Activated CD8-positive, alpha-beta memory T cell treated with anti-CD3 and anti-CD28 coated beads, Interleukin-2, amount 10 ng/mL, durations not matched to agents 7 days and 5 days (primary cell): ENCODE results near the gene TFPI. TPM values are rescaled to one million over a fixed set of nuclear protein-coding genes. Genes with fewer than 3 reads are reported as not detected.
"Not testable (repeated sequence)": the region's sequence is repeated elsewhere in the genome, so short reads cannot be mapped to it uniquely, and the experiment has no call there.

Experiments used
- ATAC-seq: fragments of 150-1000 bp; cut with Tn5 transposase; one replicate; pipeline ENCODE4 v1.10.0; 2021; ENCODE audit warnings: moderate library complexity
- CTCF ChIA-PET: fragments of 350-600 bp; sonication (Branson Sonifier 250); formaldehyde crosslinking; loops from one replicate; lab custom pipeline; 2021; ENCODE audit warnings: antibody characterized with exemption; lab: Charles Lee
- DNase-seq: peaks from one replicate; pipeline ENCODE4 v3.0.0-alpha.2; 2020
- H3K27ac Mint-ChIP-seq: one replicate; pipeline ENCODE4 v1.8.0; 2021; ENCODE audit warnings: mild to moderate bottlenecking, mixed read lengths
- H3K27me3 Mint-ChIP-seq: one replicate; pipeline ENCODE4 v1.8.0; 2021; ENCODE audit warnings: mixed read lengths
- H3K36me3 Mint-ChIP-seq: one replicate; pipeline ENCODE4 v1.8.0; 2021; ENCODE audit warnings: mild to moderate bottlenecking, mixed read lengths
- H3K4me1 Mint-ChIP-seq: one replicate; pipeline ENCODE4 v1.8.0; 2021; ENCODE audit warnings: mixed read lengths
- H3K4me3 Mint-ChIP-seq: one replicate; pipeline ENCODE4 v1.8.0; 2021; ENCODE audit warnings: mild to moderate bottlenecking, moderate library complexity, mixed read lengths
- H3K9me3 Mint-ChIP-seq: one replicate; pipeline ENCODE4 v1.8.0; 2022; ENCODE audit warnings: low read depth, mixed read lengths
- total RNA-seq, 2 experiments: library from RNA; stranded (reverse); gene quantifications; one replicate each; pipeline ENCODE4 v1.2.3, GENCODE V29; 2021

TFPI gene
- total RNA-seq, 2 experiments from 2014 or later, result not detected

DNA sequence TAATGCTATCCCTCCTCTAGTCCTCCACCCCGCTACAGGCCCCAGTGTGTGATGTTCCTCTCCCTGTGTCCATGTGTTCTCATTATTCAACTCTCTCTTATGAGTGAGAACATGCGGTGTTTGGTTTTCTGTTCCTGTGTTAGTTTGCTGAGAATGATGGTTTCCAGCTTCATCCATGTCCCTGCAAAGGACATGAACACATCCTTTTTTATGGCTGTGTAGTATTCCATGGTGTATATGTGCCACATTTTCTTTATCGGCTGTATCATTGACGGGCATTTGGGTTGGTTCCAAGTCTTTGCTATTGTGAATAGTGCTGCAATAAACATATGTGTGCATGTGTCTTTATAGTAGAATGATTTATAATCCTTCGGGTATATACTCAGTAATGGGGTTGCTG, 17.8 kb upstream of the TFPI start:
- not testable (repeated sequence) for H3K36me3 Mint-ChIP-seq

DNA sequence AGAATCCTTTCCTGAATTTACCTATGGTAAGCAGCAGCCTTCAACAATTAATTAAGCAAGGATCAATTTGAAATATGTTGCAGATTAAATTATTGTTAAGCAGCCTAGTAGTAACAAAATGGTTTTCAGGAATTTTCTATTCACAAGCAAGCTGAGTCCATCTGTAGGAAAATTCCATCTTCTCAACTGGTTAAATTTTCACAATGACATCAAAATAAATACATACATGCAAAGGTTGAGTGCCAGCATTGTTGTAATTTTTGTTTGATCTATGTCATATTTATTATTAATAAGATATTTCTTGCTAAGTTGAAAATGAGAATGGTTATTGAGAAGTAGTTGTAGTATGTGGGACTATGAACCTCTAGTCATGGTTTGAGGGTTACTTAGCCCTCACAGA, 15.3 kb upstream of the TFPI start:
- DNase-seq (no peak), ATAC-seq (no peak)
- no peak overlapping the region for H3K4me3 Mint-ChIP-seq
- H3K27ac Mint-ChIP-seq, result no peak overlapping the region
- H3K27me3 Mint-ChIP-seq, result no peaks in the 10 kb centered on the region
- H3K36me3 Mint-ChIP-seq, result no peaks in the 10 kb centered on the region
- no peaks in the 10 kb centered on the region for H3K4me1 Mint-ChIP-seq
- CTCF ChIA-PET, result interaction anchor here (1.9 kb wide), 1 partner anchor 70 kb away, joined by 4 read pairs; no protein-coding TSS in a partner anchor
- no peaks in the 10 kb centered on the region for H3K9me3 Mint-ChIP-seq

More for the DNA sequence above, 17.8 kb upstream of the TFPI start:
- H3K9me3 Mint-ChIP-seq, H3K27ac Mint-ChIP-seq, H3K27me3 Mint-ChIP-seq, DNase-seq, H3K4me3 Mint-ChIP-seq, CTCF ChIA-PET, H3K4me1 Mint-ChIP-seq, ATAC-seq: not testable (repeated sequence)

DNA sequence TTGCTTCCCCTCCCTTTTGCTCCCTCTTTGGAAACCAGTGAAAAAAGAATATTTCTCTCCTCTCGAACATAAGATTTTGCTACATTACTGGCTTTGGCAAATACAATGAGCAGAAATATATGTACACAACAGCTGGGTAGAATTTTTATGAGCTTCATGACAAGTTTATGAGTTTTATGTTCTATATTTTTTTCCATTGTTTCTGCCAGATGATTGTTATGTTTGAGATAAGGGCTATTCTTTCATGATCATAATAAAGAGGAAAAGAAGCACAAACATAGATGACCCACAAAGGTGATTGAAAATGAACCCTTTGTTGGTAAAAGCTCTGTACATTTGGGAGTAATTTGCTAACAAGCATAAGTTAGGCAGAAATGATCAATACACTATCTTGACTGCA, 14.8 kb upstream of the TFPI start:
- DNase-seq (no peak), ATAC-seq (no peak)
- Mint-ChIP-seq H3K27me3 (no peaks in the 10 kb centered on the region), H3K4me1 (no peaks in the 10 kb centered on the region), H3K27ac (no peak overlapping the region), H3K4me3 (no peak overlapping the region), H3K9me3 (no peaks in the 10 kb centered on the region), H3K36me3 (no peaks in the 10 kb centered on the region)
- CTCF ChIA-PET, result interaction anchor here (1.9 kb wide), 1 partner anchor 69 kb away, joined by 4 read pairs; no protein-coding TSS in a partner anchor

DNA sequence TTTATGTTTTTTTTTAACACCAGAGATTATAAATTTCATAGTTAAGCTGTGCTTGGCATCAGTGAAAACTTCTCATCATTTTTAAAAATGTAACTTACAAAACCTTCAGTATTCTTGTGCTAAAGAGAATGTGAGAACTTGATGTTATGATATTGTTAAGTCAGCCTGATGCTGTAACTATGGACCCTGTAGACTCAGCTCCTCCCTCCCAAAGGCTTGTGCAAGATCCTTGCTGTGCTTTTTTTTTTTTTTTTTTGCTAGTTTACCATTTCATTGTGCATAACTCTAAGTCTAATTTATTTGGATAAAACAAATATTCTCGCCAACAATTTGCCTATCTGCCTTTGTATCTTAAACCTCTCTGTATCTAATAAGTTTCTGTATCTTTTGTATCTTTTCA, 12.9 kb upstream of the TFPI start:
- Mint-ChIP-seq H3K4me1 (no peaks in the 10 kb centered on the region), H3K9me3 (no peaks in the 10 kb centered on the region), H3K27ac (no peak overlapping the region), H3K4me3 (no peak overlapping the region), H3K27me3 (no peaks in the 10 kb centered on the region), H3K36me3 (no peaks in the 10 kb centered on the region)
- DNase-seq (no peak), ATAC-seq (no peak)
- CTCF ChIA-PET, result no interaction called here

DNA sequence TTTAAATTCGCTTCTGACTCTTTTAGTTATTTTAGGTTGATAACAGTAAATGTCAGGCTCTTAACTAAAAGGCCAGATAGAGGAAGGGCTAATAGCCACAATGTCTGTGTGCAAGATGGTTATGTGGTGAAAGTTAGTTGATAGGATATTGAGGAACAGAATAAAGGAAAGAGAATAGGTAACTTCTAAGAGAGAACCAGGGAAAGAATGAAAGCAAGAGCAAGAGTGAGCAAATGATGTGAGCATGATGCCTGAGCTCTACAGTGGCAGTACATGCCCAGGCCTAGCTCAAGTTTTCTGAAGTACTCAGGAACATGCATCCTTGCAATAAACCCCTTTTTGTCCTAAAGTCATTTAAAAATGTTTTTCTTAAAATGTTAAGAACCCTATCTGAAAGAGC, 12.5 kb upstream of the TFPI start:
- CTCF ChIA-PET, result no interaction called here
- ATAC-seq (no peak), DNase-seq (no peak)
- no peak overlapping the region for H3K4me3 Mint-ChIP-seq
- H3K27me3 Mint-ChIP-seq, result no peaks in the 10 kb centered on the region
- no peak overlapping the region for H3K27ac Mint-ChIP-seq
- no peaks in the 10 kb centered on the region for H3K9me3 Mint-ChIP-seq
- no peaks in the 10 kb centered on the region for H3K36me3 Mint-ChIP-seq
- H3K4me1 Mint-ChIP-seq, result no peaks in the 10 kb centered on the region

DNA sequence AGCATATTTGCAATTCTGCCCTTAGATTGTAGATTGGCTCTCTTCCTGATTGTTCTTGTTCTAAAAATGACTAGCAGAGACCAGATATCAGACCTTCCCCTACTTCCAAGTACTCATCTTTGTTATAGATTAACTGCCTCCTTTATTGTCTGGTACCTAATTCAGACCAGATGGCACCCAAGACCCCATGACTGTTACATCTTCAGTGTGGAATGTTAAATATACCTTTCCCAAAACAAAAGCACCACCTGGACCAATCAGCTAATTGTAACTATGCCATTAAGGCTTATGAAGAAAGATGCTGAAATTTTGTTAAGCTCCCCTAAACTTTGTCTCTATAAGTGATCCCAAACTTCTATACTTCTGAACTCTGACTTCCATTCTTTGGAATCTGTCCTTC, 12.0 kb upstream of the TFPI start:
- Mint-ChIP-seq H3K4me3 (no peak overlapping the region), H3K27me3 (no peaks in the 10 kb centered on the region), H3K36me3 (no peaks in the 10 kb centered on the region), H3K4me1 (no peaks in the 10 kb centered on the region), H3K9me3 (no peaks in the 10 kb centered on the region), H3K27ac (no peak overlapping the region)
- DNase-seq (no peak), ATAC-seq (no peak)
- CTCF ChIA-PET, result no interaction called here

DNA sequence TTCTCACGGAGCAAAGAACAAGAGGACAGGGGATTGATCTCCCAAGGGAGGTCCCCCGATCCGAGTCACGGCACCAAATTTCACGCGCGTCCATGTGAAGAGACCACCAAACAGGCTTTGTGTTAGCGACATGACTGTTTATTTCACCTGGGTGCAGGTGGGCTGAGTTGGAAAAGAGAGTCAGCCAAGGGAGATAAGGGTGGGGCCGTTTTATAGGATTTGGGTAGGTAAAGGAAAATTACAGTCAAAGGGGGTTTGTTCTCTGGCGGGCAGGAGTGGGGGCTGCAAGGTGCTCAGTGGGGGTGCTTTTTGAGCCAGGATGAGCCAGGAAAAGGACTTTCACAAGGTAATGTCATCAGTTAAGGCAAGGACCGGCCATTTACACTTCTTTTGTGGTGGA, 11.4 kb upstream of the TFPI start:
- H3K27ac Mint-ChIP-seq, H3K27me3 Mint-ChIP-seq, H3K4me3 Mint-ChIP-seq, ATAC-seq, CTCF ChIA-PET, H3K9me3 Mint-ChIP-seq, H3K36me3 Mint-ChIP-seq, H3K4me1 Mint-ChIP-seq, DNase-seq: not testable (repeated sequence)

DNA sequence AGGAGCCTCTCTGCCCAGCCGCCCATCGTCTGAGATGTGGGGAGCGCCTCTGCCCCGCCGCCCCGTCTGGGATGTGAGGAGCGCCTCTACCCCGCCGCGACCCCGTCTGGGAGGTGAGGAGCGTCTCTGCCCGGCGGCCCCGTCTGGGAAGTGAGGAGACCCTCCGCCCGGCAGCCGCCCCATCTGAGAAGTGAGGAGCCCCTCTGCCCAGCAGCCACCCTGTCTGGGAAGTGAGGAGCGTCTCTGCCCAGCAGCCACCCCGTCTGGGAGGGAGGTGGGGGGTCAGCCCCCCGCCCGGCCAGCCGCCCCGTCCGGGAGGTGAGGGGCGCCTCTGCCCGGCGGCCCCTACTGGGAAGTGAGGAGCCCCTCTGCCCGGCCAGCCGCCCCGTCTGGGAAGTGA, 2.3 kb upstream of the TFPI start:
- H3K27me3 Mint-ChIP-seq, H3K27ac Mint-ChIP-seq, DNase-seq, ATAC-seq, H3K9me3 Mint-ChIP-seq, H3K36me3 Mint-ChIP-seq, H3K4me1 Mint-ChIP-seq, CTCF ChIA-PET, H3K4me3 Mint-ChIP-seq: not testable (repeated sequence)

DNA sequence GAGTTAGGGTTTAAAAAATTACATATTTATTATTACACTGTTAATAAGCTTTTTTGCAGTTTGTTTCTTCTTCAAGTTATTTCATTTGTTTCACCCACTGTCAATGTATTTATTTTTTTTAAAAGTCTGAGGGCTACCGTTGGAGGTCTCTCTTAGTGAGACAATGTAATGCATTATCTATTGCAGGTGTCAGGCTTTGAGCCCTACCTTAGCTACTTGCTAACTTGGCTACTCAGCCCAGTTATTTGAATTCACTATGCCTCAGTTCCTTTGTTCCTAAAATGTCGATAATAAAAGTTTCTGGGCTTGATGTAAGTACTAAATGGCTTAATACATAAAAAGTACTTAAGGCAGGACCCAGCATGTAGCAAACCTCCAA, 458 bp upstream of the TFPI start:
- CTCF ChIA-PET, result no interaction called here
- DNase-seq (no peak), ATAC-seq (no peak)
- Mint-ChIP-seq H3K27ac (no peak overlapping the region), H3K36me3 (no peaks in the 10 kb centered on the region), H3K27me3 (peaks cover 7% of the 10 kb centered on the region), H3K4me1 (peaks cover 3% of the 10 kb centered on the region), H3K4me3 (no peak overlapping the region), H3K9me3 (no peaks in the 10 kb centered on the region)

DNA sequence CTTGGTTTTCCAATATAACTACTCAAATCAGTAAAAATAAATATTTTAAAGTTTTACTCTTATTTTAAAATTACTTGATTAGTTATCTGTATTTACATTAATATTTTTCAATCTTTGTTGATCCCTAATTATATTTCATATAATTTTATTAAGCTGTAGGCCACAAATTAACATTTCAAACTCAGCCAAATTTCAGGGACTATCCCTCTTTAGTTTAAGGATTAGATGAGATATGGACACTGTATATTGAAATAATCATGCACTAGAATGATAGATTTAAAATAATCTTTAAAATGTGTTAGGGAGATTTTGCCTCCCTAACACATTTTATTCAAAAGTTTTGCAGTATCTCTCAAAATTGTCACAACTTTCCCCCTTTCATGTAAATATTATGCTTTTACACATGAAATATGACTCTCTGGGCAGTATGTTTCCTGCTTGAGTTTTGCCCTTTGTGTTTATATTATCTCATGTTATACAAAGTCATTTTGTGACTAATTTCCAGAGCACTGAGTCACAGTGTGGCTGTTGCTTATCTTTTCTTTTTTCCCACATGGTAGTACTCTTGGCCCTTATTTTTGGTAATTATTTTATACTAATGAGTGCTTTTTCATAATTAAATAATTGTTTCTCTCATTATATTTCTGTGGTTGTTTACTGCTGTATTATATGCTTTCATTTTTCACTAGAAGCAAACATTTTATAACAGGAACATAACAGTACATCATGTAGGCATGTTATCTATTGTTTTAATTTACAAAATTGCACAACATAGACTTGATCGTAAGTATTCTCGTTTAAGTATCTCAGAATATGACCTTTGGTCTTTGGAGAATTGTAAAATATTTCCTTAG, 1.2 kb downstream of the TFPI start:
- Mint-ChIP-seq H3K36me3 (no peaks in the 10 kb centered on the region), H3K27me3 (peaks cover 7% of the 10 kb centered on the region), H3K4me3 (no peak overlapping the region), H3K9me3 (no peaks in the 10 kb centered on the region), H3K4me1 (peaks cover 3% of the 10 kb centered on the region), H3K27ac (no peak overlapping the region)
- ATAC-seq (no peak), DNase-seq (no peak)
- CTCF ChIA-PET, result no interaction called here

DNA sequence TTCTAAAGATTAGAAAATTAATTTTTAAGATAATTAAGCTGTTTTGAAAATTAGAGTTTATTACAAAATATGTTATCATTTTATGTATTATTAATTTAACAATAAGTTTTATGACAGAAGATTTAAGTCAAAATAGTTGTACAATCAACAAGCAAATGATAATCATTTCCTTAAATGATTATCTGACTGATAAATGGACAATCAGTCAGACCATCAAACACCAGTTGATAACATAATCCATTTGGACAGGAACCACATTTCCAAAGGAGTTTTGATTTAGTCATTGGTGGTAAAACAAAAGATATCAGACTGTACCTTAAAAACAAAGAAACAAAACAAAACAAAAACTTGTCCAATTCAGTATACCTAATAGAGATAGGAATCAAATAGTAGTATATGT, 1.9 kb downstream of the TFPI start:
- DNase-seq, result no peak
- CTCF ChIA-PET, result no interaction called here
- Mint-ChIP-seq H3K9me3 (no peaks in the 10 kb centered on the region), H3K4me1 (peaks cover 3% of the 10 kb centered on the region), H3K27me3 (peaks cover 7% of the 10 kb centered on the region), H3K36me3 (no peaks in the 10 kb centered on the region), H3K4me3 (no peak overlapping the region), H3K27ac (no peak overlapping the region)
- ATAC-seq, result no peak

DNA sequence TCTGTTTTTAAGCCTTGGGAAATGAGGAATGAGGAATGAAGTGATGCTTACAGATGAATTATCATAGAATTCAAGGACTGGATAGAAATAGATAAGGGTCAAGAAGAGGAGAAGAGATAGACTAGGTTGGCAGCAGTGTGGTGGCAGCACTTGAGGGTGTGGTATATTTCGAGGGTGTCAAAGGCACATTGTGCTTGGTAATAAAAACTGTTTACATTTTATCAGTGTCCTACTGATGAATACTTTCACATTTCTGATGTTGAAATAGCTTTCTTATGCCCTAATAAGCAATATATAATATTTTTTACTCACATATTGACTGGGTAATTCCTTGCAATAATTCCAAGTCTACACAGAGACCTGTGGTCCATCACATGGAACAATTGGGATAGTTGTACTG, 3.4 kb downstream of the TFPI start:
- H3K27me3 Mint-ChIP-seq, result peaks cover 7% of the 10 kb centered on the region
- H3K4me3 Mint-ChIP-seq, result no peak overlapping the region
- H3K9me3 Mint-ChIP-seq, result no peaks in the 10 kb centered on the region
- no peak for DNase-seq
- CTCF ChIA-PET, result no interaction called here
- no peak overlapping the region for H3K27ac Mint-ChIP-seq
- no peaks in the 10 kb centered on the region for H3K36me3 Mint-ChIP-seq
- peaks cover 3% of the 10 kb centered on the region for H3K4me1 Mint-ChIP-seq
- ATAC-seq, result no peak

DNA sequence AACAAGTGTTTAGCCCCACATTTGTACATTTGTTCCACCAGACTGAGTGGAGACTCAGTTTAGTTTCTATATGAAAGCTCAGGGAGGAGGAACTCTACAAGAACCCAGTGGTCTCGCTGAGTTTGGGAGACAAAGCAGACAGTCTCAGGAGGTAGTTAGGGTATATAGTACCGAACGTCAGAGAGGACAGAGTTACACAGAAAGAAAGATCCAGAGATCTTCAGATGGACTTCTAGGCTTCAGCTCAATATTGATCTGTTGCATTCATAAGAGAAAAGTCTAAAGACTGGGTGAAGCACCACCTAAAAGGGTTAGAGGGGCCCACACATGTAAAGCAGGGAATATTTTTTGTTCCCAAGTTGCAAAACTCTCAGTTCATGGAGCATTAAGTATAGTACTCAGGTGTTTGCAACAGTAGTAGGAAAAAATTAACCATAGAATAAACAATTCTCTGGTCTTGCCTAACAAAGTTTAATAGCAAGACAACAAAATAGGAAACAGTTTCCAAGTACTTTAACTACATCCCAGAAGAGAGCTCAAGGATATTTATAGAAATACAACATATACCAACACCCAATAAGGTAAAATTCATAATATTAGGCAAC, 4.2 kb downstream of the TFPI start:
- Mint-ChIP-seq H3K36me3 (no peaks in the 10 kb centered on the region), H3K27ac (no peak overlapping the region), H3K9me3 (no peaks in the 10 kb centered on the region), H3K4me3 (no peak overlapping the region), H3K4me1 (peaks cover 3% of the 10 kb centered on the region), H3K27me3 (peaks cover 7% of the 10 kb centered on the region)
- no peak for ATAC-seq
- no peak for DNase-seq
- CTCF ChIA-PET, result no interaction called here

DNA sequence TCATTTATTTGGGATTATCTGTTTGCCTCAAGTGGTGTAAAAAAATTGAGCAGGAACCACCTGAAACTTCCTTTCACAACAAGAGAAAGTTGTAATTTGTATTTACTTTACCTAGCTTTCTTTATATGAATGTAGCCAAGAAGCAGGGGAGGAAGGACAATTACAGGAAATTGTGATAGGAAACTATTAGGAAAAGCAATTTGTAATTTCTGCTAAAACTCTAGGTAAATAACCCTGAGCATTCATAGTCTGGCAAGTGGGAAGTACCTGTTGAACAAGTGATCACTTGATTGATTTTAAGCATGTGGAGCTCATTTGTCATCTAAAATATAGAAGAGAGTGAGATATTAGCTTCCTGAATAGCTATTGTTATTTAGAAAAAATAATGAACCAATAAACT, 5.0 kb downstream of the TFPI start:
- H3K27me3 Mint-ChIP-seq, result peaks cover 5% of the 10 kb centered on the region
- H3K27ac Mint-ChIP-seq, result no peak overlapping the region
- CTCF ChIA-PET, result no interaction called here
- H3K9me3 Mint-ChIP-seq, result no peaks in the 10 kb centered on the region
- DNase-seq, result no peak
- no peaks in the 10 kb centered on the region for H3K36me3 Mint-ChIP-seq
- H3K4me3 Mint-ChIP-seq, result no peak overlapping the region
- no peak for ATAC-seq
- peaks cover 2% of the 10 kb centered on the region for H3K4me1 Mint-ChIP-seq
